GM18508 (cell line): ENCODE measurements around the gene HDAC4.
"Not testable (repeated sequence)": the region's sequence is repeated elsewhere in the genome, so short reads cannot be mapped to it uniquely, and the experiment has no call there.

ENCODE experiments used
- ATAC-seq: cut with Tn5 transposase; IDR thresholded peaks from one replicate; pipeline ENCODE4 v1.9.1; 2021; ENCODE audit warnings: moderate number of reproducible peaks; ENCODE audit not compliant: insufficient read depth, unreplicated experiment

Gene HDAC4

DNA sequence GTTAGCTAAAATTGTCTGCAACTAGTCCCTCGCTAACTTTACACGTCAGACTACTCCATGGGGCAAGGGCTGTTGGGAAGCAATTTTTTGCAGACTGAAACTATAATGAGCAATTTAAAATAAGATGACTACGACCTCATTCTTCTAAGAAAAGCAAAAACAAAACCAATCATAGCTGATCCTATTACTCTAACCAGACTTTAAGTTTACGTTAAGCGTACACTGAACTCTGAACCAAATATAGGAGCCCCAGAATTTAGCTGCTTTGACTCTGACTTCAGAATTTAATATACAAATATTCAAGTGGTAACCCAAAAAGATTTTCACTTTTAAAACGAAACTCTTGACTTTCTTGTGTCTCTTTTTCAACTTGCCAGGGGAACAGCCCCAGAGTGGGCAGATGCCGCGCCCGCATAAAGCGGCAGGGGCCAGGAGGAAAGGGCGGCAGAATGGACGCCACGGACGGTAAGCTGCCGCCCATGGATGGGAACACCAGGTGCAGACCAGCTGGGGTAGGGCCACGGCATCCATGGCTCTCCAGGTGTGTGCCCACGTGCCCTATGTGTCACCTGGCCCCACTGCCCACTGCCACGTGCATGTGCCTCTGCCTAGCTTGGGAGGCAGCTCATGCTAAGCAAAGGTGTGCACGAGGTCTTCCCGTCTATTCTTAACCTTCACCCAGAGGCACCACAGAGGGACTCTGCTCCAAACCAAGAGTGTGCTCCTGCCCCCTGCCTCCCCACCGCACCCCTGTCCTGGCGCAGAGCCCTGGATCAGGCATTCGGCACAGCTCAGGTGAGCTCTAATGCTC, 217.6 kb downstream of the HDAC4 start:
- no peak for ATAC-seq

DNA sequence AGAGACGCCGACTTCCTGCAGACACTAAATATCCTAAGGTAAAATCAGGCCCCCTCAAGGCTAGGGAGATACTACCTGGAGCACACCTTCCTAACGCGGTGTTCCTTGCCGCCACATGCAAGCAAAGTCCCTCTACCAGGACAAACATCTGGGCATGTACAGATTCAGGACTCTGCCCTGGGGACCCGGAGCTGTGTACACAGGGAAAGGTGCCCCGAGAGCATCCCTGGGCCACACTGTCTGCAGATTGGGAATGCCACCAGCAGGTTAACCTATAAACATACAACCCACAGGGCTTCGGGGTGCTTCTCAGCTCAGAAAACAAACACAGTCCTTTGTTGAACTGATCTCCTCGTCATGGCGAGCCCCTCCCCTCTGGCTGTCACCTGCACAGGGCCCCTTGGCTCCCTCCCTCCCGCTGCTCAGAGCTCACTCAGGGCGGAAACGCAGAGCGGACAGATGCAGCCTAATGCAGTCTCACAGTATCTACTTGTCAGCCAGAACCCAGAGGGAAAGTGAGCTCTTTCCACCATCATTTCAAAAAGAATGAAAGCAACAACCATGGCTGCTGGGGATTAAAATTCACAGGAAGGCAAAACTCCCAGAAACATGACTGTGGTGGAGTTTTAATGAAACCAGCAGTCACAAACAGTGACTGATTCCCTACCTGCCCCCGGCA, 218.8 kb downstream of the HDAC4 start:
- no peak for ATAC-seq

- no peak for ATAC-seq
These were observed 219.5 kb downstream of the HDAC4 start for GRCh38 chr2:239181074-239181902.

GRCh38 chr2:239180526-239181073, 220.2 kb downstream of the HDAC4 start:
- no peak for ATAC-seq

DNA sequence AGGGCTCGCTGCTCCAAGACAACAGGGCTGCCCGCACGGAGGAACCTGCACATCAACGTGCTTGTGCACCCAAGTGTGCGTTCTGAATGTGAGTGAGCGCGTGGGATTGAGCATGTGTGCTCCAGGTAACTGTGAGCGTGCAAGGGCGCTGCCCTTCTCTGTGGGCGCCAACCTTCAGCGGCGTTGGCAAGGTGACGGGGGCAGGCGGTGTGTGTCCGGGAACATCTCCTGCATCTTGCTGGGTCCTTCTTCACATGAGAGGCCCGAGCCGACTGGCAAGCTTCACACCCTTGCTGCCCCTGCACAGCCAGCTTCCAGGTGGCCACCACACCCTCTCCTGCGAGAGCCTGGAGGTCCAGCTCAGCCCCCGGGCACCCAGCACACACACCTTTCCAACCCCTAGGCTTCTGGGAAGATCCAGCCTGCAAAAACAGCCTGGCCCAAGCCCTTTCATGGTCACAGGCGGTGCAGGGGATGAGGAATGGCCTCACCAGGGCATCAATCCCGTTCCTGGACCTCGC, 220.9 kb downstream of the HDAC4 start:
- no peak for ATAC-seq

GRCh38 chr2:239178954-239179353, 221.9 kb downstream of the HDAC4 start:
- no peak for ATAC-seq

DNA sequence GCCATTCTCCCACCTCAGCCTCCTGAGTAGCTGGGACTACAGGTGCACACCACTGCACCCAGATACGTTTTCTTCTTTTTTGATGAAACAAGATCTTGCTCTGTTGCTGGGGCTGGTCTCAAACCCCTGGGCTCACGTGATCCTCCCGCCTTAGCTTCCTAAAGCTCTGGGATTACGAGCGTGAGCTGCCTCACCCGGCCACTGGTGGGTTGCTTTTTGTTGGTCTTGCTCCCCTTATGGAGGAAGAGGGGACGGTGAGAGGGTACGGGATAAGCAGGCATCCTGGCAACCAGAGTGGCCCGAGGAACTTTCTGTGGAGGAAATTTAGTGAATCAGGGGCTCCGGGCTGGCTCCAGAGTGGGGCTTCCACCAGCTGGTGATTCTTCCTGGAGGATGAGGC, 222.3 kb downstream of the HDAC4 start:
- no peak for ATAC-seq

DNA sequence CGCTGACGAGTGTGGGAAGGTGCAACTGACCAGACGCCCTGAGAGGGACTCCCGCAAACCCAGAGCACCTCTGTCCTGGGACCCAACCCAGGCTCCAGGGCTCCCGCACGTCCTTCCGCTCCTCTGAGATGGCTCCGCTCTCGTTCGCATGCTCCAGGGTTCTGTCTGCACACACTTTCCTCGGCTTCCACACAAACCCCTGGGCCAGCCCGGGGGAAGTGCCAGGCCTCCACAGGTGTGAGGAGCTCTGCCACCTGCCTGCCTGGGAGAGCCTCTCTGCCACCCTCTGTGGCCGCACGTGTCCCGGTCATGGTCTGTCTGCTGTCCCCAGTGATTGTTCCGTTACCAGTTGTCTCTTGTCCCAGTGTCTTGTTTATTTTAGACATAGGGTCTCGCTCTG, 222.9 kb downstream of the HDAC4 start:
- ATAC-seq = no peak

- ATAC-seq = no peak
These were observed 223.5 kb downstream of the HDAC4 start for GRCh38 chr2:239177325-239177724.

GRCh38 chr2:239176138-239176803, 224.5 kb downstream of the HDAC4 start:
- not testable (repeated sequence) for ATAC-seq

- ATAC-seq = no peak
These were observed 225.6 kb downstream of the HDAC4 start for GRCh38 chr2:239175181-239175580.

- ATAC-seq = no peak
These were observed 227.5 kb downstream of the HDAC4 start for GRCh38 chr2:239173301-239173700.

DNA sequence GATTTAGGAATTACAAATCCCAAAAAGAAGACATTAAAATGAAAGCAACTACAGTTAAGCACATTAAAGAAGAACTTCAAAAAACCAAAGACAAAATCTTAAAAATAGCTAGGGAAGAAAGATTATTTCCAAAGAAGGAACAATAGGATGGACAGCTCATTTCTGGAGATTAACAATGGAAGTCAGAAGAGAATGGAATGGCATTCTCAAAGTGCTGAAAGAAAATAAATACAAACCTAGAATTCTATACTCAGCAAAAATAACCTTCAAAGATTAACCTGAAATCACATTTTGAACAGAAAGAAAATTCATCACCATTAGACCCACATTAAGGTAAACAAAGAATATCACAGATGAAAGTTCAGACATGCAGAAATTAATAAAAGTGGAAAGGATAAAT, 229.2 kb downstream of the HDAC4 start:
- no peak for ATAC-seq

DNA sequence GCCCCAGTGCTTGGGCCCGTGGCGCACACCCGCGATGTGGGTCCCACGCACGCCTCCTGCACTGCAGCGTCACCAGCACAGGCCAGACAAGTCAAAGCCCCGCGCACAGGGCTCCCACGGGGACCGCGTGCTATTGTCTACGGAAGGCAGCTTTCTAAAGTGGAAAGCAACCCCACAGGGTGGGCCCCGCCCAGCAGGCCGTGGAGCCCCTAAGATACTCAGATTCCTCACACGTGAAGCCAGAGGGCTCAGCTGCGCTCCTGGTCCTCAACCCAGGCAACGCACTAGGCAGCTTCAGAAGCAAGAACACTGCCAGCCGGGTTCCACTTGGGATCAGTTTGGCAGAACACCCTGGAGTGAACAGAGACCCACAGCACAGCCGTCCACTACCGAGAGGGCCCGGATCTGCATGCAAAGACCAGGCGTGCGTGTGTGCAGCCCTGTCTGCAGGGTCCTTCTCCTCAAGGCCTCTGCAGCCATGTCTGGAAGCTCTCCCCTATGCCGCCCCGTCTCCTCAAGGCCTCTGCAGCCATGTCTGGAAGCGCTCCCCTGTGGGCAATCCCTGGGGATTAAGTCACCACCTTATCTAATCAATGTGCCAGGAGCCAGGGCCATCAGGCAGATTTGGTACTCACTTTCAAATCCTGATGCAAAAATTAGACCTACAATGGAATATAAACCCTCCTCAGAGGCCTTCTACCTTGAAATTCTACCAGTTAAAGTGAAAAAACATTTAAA, 231.3 kb downstream of the HDAC4 start:
- ATAC-seq = no peak

DNA sequence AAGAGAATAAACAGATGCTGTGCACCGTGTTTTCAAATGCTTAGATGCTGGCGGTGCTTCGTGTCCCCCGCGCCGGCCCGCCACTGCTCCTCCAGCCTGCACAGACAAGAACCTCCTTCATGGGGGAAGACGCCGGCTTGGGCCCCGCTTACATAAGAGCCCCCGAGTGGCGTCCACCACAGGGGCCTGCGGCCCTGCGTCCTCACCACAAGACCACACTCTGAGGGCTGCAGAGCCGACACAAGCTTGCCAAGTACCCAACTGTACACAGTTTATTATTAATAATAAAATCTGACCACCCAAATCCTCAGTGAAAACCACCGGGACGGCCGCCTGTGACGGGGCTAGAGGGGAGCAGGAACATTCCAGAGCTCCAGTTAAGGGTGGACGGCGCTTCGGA, 232.2 kb downstream of the HDAC4 start:
- ATAC-seq = no peak

DNA sequence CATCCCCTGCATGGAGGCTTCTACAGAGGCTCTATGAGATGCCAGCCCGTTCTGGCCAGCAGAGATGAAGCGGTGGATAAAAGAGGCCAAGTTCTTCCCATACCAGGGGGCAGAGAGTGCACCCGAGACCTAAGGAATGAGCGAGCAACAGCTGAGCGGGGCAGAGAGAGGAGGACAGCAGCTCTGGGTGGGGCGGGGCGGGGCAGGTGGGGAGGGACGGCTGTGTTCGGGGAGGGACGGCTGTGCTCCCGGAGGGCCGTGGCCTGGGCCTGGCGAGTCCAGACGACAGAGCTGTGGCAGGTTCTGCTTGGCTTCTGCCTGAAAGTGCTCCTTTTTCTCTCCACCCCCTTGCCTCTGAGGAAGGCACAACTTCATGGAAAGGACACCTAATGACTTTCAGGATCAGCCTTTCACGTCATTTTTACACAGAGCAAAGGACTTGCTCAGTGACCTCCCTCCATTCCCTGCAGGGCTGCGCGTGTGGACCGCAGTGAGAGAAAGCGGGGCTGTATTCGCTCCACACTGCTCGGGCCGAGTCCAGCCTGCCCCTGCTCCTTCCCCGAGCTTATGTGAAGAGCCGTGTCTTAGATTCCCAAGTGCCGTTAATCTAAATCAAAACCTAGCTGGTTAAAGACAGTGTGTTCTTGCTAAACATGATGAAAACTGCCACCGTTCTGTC, 232.9 kb downstream of the HDAC4 start:
- no peak for ATAC-seq

DNA sequence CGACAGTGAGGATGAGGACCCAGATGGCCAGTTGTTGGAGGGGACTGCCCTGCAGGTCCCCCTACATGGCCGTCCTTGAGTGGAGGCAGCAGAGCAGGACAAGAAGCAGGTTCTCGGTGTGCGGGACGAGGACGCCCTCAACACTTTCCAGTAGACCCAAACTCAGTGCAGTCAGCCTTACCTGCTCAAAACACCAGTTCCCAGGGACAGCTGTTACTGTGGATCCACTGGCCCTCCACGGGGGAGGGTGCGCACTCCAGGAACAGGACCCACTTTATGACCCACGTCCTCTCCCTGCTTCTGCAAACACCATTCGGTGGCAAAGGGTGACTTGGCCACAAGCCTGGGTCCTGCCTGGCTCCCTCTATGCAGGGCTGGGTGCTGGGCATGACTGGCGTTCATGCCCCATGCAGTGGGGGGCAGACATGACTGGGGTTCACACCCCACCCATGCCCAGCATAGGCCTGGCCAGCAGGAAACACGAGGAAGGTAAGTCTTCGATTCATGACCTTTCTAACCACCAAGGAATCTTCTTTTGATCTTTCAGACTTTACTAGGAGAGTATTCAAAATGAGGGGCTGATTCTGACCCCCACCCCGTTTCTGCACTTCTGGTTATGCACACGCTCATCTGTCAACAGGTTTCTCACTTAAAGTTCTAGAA, 233.7 kb downstream of the HDAC4 start:
- ATAC-seq = no peak

DNA sequence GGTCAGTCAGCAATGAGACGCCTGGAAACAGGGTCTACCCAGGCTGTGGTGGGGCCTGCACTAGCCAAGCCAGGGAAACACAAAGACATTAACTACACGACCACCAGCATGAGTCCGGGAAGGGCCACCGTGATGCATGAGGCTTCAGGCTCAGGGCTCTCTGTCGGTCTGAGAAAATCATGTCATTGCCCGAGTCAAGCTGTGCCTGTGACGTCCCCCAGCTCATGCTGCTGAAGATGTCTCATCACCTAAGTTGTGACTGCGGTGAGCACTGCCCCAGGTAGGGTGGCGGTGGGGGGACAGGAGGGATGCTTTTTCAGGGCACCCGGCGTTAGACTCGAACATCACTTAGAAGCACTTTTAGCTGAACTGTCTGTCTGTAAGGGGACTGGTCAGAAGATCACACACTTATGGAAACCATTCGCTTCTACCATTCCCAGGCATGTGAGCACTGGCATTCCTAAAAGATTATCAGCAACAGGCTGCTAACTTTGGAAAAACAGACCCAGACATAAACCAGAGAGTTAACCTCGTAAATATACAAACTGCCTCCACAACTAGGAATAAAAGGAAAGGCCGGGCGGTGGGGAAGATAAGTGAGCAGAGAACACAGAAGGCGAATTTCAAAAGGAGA, 234.5 kb downstream of the HDAC4 start:
- ATAC-seq = no peak
